HG02970 (cell line): ENCODE results near the gene FAM210A.
"Not testable (repeated sequence)": the region's sequence is repeated elsewhere in the genome, so short reads cannot be mapped to it uniquely, and the experiment has no call there.

Experiments used
- ATAC-seq: cut with Tn5 transposase; IDR thresholded peaks from one replicate; pipeline ENCODE4 v1.9.1; 2021; ENCODE audit warnings: mild to moderate bottlenecking, moderate library complexity, moderate number of reproducible peaks; ENCODE audit not compliant: unreplicated experiment, low FRiP score

The FAM210A gene

DNA sequence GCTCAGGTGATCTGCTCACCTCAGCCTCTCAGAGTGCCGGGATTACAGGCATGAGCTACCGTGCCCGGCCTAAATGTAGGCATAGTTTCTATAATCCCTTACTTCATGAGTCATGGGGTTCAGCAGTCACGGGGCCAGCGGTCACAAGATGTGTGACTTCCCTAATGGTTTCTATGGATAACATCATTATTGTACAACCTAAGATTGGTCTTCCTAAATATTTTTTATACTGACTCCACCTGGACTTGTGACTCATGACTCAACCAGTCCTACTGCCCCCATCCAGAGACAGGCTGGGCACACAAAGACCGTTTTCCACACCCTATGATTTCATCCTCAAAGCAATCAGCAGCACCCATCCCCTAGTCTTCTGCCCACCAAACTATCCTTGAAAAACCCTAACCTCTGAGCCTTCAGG, 15.9 kb downstream of the FAM210A start:
- ATAC-seq, result no peak

GRCh38 chr18:13703899-13704298, 22.5 kb downstream of the FAM210A start:
- no peak for ATAC-seq

GRCh38 chr18:13700153-13700552, 26.2 kb downstream of the FAM210A start:
- no peak for ATAC-seq

DNA sequence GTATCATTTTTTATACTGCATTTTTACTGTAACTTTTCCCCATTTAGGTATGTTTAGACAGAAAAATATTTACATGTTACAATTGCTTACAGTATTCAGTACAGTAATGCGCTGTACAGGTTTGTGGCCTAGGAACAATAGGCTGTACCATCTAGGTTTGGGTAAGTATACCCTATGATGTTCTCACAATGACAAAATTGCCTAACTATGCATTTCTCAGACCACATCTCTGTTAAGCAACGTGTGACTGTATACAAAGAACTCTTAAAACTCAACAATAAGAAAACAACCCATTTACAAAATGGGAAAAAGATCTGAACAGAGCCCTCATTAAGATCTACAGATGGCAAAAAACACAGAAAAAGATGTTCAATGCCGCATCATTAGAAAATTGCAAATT, 29.4 kb downstream of the FAM210A start:
- no peak for ATAC-seq

DNA sequence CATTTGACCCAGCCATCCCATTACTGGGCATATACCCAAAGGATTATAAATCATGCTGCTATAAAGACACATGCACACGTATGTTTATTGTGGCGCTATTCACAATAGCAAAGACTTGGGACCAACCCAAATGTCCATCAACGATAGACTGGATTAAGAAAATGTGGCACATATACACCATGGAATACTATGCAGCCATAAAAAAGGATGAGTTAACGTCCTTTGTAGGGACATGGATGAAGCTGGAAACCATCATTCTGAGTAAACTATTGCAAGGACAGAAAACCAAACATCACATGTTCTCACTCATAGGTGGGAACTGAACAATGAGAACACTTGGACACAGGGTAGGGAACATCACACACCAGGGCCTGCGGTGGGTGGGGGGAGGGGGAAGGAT, 31.0 kb downstream of the FAM210A start:
- ATAC-seq, result not testable (repeated sequence)

GRCh38 chr18:13690060-13690459, 36.3 kb downstream of the FAM210A start:
- not testable (repeated sequence) for ATAC-seq

DNA sequence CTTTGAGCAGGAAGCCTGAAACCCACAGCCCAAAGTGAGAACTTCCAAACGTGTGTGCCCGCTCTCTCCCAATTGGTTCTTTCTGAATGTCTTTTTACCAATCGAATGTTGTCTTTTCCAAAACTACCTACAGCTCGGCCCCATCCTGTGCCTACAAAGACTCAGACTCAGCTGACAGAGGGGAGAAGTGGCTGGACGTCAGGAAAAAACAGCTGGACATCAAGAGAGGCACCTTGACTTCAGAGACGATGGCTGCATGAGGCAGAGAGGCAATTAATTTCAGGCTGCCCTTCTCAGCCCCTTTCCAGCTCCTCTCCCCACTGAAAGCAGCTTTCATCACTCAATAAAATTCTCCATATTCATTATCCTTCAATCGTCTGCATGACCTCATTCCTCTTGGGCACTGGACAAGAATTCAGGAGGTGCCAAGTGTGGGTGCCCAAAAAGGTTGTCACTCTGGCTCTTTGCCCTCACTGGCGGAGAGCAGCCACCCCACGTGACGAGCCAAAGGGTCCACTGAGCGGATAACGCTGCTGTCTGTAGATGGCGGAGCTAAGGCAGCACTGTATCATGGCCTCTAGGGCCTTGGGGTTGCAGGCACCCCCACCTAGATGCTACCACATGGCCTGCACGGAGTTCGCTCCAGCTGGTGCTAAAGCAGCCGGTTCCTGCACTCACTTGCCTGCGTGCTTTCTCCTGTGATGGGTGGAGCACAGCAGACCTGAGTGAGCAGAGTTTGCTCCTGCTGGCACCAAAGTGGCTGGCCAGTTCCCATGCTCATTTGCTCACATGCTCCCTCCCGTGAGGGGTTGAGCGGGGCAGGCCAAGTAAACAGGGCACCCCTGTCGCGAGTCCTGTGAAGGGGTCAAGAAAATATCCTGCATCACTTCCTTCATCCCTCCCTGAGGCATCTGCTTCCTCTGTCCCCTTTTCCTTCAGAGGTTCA, 37.9 kb downstream of the FAM210A start:
- no peak for ATAC-seq

GRCh38 chr18:13684546-13684945, 41.8 kb downstream of the FAM210A start:
- ATAC-seq, result no peak

DNA sequence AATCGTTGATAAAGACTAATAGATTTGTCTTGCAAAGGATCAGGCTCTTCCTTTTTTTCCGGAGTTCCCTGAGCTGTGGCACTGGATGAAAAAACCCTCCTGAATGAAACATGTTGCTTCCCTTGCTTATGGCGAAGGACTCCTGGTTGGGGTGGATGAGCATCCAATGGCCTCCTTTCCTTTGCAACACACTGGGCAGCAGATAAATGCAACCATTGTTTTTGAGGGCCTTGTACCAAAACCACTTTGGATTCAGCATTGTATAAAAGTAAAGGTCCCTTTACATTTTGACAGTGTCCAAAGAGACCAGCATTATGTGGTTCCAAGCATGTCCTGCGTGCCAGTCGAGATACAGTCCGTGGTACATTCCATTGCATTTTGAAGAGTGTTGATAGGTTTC, 44.7 kb downstream of the FAM210A start:
- no peak for ATAC-seq

DNA sequence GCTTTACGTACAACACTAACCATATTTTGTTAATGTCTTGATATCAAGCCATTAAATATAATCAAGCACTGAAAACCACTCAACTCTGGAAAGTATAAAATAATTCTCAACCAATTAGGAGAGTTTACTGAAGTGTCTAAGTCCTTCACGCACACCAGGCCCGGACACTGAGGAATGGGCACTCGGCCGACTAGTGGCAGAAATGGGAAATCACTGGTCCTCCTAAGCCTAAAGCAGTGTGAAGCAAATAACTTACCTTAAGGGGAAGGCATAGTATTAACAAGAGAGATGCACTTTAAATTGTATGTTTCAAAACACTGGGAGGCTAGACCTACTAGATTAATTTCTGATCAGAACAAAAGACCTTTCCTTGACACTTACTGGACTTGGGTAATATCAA, 45.7 kb downstream of the FAM210A start:
- ATAC-seq, result no peak

DNA sequence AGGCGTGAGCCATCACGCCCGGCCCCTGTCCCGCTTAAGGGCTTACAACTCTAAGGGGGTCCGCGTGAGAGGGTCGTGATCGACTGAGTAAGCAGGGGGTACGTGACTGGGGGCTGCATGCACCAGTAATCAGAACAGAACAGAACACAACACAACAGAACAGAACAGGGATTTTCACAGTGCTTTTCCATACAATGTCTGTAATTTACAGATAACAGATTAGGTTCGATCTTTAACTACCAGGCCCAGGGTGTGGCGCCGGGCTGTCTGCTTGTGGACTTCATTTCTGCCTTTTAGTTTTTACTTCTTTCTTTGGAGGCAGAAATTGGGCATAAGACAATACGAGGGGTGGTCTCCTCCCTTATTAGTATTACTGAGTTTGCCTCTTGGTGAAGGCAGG, 49.0 kb downstream of the FAM210A start:
- ATAC-seq, result not testable (repeated sequence)

- ATAC-seq, result no peak
Observed at GRCh38 chr18:13676471-13676870, 49.9 kb downstream of the FAM210A start.

GRCh38 chr18:13672657-13673056, 53.7 kb downstream of the FAM210A start:
- ATAC-seq, result no peak

- no peak for ATAC-seq
Observed at GRCh38 chr18:13661779-13662256, 64.5 kb downstream of the FAM210A start.

DNA sequence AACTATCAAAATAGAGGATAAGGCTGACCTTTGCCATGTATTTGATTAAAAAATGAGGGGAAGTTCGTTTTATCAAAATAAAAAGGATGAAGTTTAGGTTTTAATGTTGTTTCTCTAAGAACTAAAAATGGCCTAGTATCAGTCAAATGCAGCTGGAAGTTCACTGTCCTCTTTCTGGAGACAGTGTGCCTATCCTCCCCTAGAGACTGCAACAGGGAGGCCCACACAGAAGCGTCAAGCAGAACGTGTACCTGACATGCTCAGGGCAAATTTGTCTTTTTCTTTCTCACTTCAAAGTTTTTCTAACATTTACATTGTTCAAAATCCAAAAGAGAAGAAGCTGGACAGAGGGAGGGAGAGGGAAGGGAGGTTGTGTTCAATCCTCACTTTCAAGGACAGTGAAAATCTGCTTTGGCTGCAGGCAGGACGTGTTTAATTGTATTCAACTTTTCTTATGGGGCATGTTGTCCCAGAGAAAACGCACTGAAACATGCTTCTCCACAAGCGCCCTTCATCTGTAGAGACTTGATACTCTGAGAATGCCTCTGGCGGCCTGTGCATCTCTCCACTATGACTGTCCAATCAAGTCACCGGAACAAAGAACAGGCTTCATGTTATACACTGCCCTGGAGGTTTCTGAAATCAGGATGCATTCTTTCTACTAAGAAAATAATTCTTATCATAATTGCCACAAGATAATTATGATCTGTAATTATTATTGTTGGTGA, 65.1 kb downstream of the FAM210A start:
- no peak for ATAC-seq

DNA sequence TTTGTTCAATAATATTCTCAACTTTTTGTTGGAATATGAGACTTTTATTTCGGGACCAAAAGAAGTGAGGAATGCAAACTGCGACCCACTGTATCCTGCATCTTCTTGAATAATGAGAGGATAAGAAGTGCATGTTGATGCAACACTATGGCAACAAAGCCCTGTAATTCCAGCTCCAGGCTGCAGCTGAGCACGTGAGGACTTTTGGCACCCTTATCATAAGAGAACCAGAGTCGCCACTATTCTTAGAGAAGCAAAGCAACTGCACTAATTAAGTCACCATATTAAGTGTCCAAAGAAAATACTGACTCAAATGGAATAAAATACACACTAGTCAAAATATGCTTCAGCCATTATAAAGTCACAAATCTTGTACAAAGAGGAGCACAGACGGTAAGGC, 65.8 kb downstream of the FAM210A start:
- ATAC-seq, result no peak

GRCh38 chr18:13658436-13659204, 67.7 kb downstream of the FAM210A start:
- no peak for ATAC-seq

GRCh38 chr18:13657974-13658373, 68.4 kb downstream of the FAM210A start:
- no peak for ATAC-seq

- ATAC-seq, result no peak
Observed at GRCh38 chr18:13653746-13654433, 72.5 kb downstream of the FAM210A start.
